ENCODE results near the gene EXOC4. TPM values are rescaled to one million over a fixed set of nuclear protein-coding genes. Genes with fewer than 3 reads are reported as not detected.

EXOC4 gene
- total RNA-seq, 2 experiments from 2014 or later, result 51.9 to 90.1 TPM

GRCh38 chr7:133584956-133585668 lies 332.2 kb downstream of the EXOC4 start:
- DNase-seq, result no peak
- Mint-ChIP-seq H3K27ac (no peak overlapping the region), H3K9me3 (ENCODE audit: low read depth) (peaks cover 2% of the 10 kb centered on the region), H3K4me1 (peaks cover 6% of the 10 kb centered on the region), H3K27me3 (no peaks in the 10 kb centered on the region), H3K36me3 (ENCODE audit: low read depth) (peaks cover 25% of the 10 kb centered on the region), H3K4me3 (no peak overlapping the region)
- CTCF ChIA-PET, result no interaction called here
- no peak for ATAC-seq
- intact Hi-C loops (cut with DNase I, micrococcal nuclease), result no loop called here
- POLR2A ChIA-PET, result no interaction called here

GRCh38 chr7:133586253-133586652 lies 333.4 kb downstream of the EXOC4 start:
- H3K9me3 Mint-ChIP-seq (ENCODE audit: low read depth), result peaks cover 2% of the 10 kb centered on the region
- no peak for DNase-seq
- peaks cover 16% of the 10 kb centered on the region for H3K36me3 Mint-ChIP-seq (ENCODE audit: low read depth)
- peaks cover 6% of the 10 kb centered on the region for H3K4me1 Mint-ChIP-seq
- POLR2A ChIA-PET, result no interaction called here
- CTCF ChIA-PET, result no interaction called here
- H3K27ac Mint-ChIP-seq, result no peak overlapping the region
- no peaks in the 10 kb centered on the region for H3K27me3 Mint-ChIP-seq
- ATAC-seq, result no peak
- intact Hi-C loops (cut with DNase I, micrococcal nuclease), result no loop called here
- H3K4me3 Mint-ChIP-seq, result no peak overlapping the region

GRCh38 chr7:133587903-133588302 lies 335.0 kb downstream of the EXOC4 start:
- ChIA-PET CTCF (interaction anchor here (0.8 kb wide), 1 partner anchor 10 kb away, joined by 3 read pairs; no protein-coding TSS in a partner anchor), POLR2A (no interaction called here)
- Mint-ChIP-seq H3K4me3 (no peak overlapping the region), H3K27ac (no peak overlapping the region), H3K36me3 (ENCODE audit: low read depth) (peaks cover 16% of the 10 kb centered on the region), H3K9me3 (ENCODE audit: low read depth) (peaks cover 2% of the 10 kb centered on the region), H3K4me1 (peaks cover 6% of the 10 kb centered on the region), H3K27me3 (no peaks in the 10 kb centered on the region)
- ATAC-seq (no peak), DNase-seq (no peak)
- intact Hi-C loops (cut with DNase I, micrococcal nuclease), result no loop called here

GRCh38 chr7:133590795-133591194 lies 337.9 kb downstream of the EXOC4 start:
- H3K4me3 Mint-ChIP-seq, result no peak overlapping the region
- CTCF ChIA-PET, result no interaction called here
- peaks cover 11% of the 10 kb centered on the region for H3K36me3 Mint-ChIP-seq (ENCODE audit: low read depth)
- ATAC-seq, result no peak
- H3K9me3 Mint-ChIP-seq (ENCODE audit: low read depth), result peaks cover 2% of the 10 kb centered on the region
- intact Hi-C loops (cut with DNase I, micrococcal nuclease), result no loop called here
- DNase-seq, result no peak
- no peaks in the 10 kb centered on the region for H3K27me3 Mint-ChIP-seq
- no peaks in the 10 kb centered on the region for H3K4me1 Mint-ChIP-seq
- POLR2A ChIA-PET, result interaction anchor here (0.6 kb wide), 1 partner anchor 17 kb away, joined by 4 read pairs; no protein-coding TSS in a partner anchor
- no peak overlapping the region for H3K27ac Mint-ChIP-seq

- H3K4me3 Mint-ChIP-seq, result no peak overlapping the region
- H3K27ac Mint-ChIP-seq, result no peak overlapping the region
- no peak for DNase-seq
- ChIA-PET POLR2A (no interaction called here), CTCF (no interaction called here)
- no peak for ATAC-seq
- intact Hi-C loops (cut with DNase I, micrococcal nuclease), result no loop called here
- H3K27me3 Mint-ChIP-seq, result no peaks in the 10 kb centered on the region
- H3K36me3 Mint-ChIP-seq (ENCODE audit: low read depth), result peaks cover 7% of the 10 kb centered on the region
- H3K9me3 Mint-ChIP-seq (ENCODE audit: low read depth), result no peaks in the 10 kb centered on the region
- H3K4me1 Mint-ChIP-seq, result no peaks in the 10 kb centered on the region
Observed at GRCh38 chr7:133591704-133592340, 338.9 kb downstream of the EXOC4 start.

GRCh38 chr7:133593561-133593960 lies 340.7 kb downstream of the EXOC4 start:
- no peak overlapping the region for H3K4me3 Mint-ChIP-seq
- no peak for ATAC-seq
- no peak for DNase-seq
- H3K36me3 Mint-ChIP-seq (ENCODE audit: low read depth), result peaks cover 3% of the 10 kb centered on the region
- H3K4me1 Mint-ChIP-seq, result no peaks in the 10 kb centered on the region
- intact Hi-C loops (cut with DNase I, micrococcal nuclease), result no loop called here
- no peaks in the 10 kb centered on the region for H3K27me3 Mint-ChIP-seq
- H3K9me3 Mint-ChIP-seq (ENCODE audit: low read depth), result no peaks in the 10 kb centered on the region
- ChIA-PET POLR2A (no interaction called here), CTCF (no interaction called here)
- H3K27ac Mint-ChIP-seq, result no peak overlapping the region

- intact Hi-C loops (cut with DNase I, micrococcal nuclease), result no loop called here
- H3K36me3 Mint-ChIP-seq (ENCODE audit: low read depth), result no peaks in the 10 kb centered on the region
- no peaks in the 10 kb centered on the region for H3K4me1 Mint-ChIP-seq
- H3K27ac Mint-ChIP-seq, result no peak overlapping the region
- H3K4me3 Mint-ChIP-seq, result no peak overlapping the region
- H3K27me3 Mint-ChIP-seq, result no peaks in the 10 kb centered on the region
- DNase-seq (no peak), ATAC-seq (no peak)
- POLR2A ChIA-PET, result interaction anchor here (0.6 to 0.9 kb wide), 2 partner anchors 8 to 23 kb away, joined by 3 to 13 read pairs; no protein-coding TSS in a partner anchor
- no peaks in the 10 kb centered on the region for H3K9me3 Mint-ChIP-seq (ENCODE audit: low read depth)
- CTCF ChIA-PET, result no interaction called here
Observed at GRCh38 chr7:133601617-133602016, 348.7 kb downstream of the EXOC4 start.

GRCh38 chr7:133602291-133602690 lies 349.4 kb downstream of the EXOC4 start:
- Mint-ChIP-seq H3K27ac (no peak overlapping the region), H3K36me3 (ENCODE audit: low read depth) (no peaks in the 10 kb centered on the region), H3K9me3 (ENCODE audit: low read depth) (no peaks in the 10 kb centered on the region), H3K4me3 (no peak overlapping the region), H3K4me1 (no peaks in the 10 kb centered on the region), H3K27me3 (no peaks in the 10 kb centered on the region)
- no peak for ATAC-seq
- intact Hi-C loops (cut with DNase I, micrococcal nuclease), result no loop called here
- DNase-seq, result no peak
- ChIA-PET POLR2A (no interaction called here), CTCF (no interaction called here)

- Mint-ChIP-seq H3K4me3 (no peak overlapping the region), H3K4me1 (no peaks in the 10 kb centered on the region), H3K36me3 (ENCODE audit: low read depth) (no peaks in the 10 kb centered on the region), H3K27ac (no peak overlapping the region), H3K9me3 (ENCODE audit: low read depth) (no peaks in the 10 kb centered on the region), H3K27me3 (no peaks in the 10 kb centered on the region)
- ChIA-PET POLR2A (no interaction called here), CTCF (no interaction called here)
- intact Hi-C loops (cut with DNase I, micrococcal nuclease), result no loop called here
- DNase-seq (no peak), ATAC-seq (no peak)
Observed at GRCh38 chr7:133606991-133607390, 354.1 kb downstream of the EXOC4 start.

- no peaks in the 10 kb centered on the region for H3K27me3 Mint-ChIP-seq
- H3K9me3 Mint-ChIP-seq (ENCODE audit: low read depth), result no peaks in the 10 kb centered on the region
- intact Hi-C loops (cut with DNase I, micrococcal nuclease), result no loop called here
- CTCF ChIA-PET, result no interaction called here
- POLR2A ChIA-PET, result interaction anchor here (0.6 kb wide), 1 partner anchor 8 kb away, joined by 3 read pairs; no protein-coding TSS in a partner anchor
- no peaks in the 10 kb centered on the region for H3K4me1 Mint-ChIP-seq
- peaks cover 3% of the 10 kb centered on the region for H3K36me3 Mint-ChIP-seq (ENCODE audit: low read depth)
- H3K27ac Mint-ChIP-seq, result no peak overlapping the region
- DNase-seq (no peak), ATAC-seq (no peak)
- no peak overlapping the region for H3K4me3 Mint-ChIP-seq
Observed at GRCh38 chr7:133609806-133610205, 356.9 kb downstream of the EXOC4 start.

- CTCF ChIA-PET, result no interaction called here
- no peak for DNase-seq
- Mint-ChIP-seq H3K27ac (no peak overlapping the region), H3K4me1 (no peaks in the 10 kb centered on the region), H3K9me3 (ENCODE audit: low read depth) (no peaks in the 10 kb centered on the region), H3K4me3 (no peak overlapping the region), H3K36me3 (ENCODE audit: low read depth) (peaks cover 3% of the 10 kb centered on the region), H3K27me3 (no peaks in the 10 kb centered on the region)
- POLR2A ChIA-PET, result no interaction called here
- intact Hi-C loops (cut with DNase I, micrococcal nuclease), result no loop called here
- no peak for ATAC-seq
Observed at GRCh38 chr7:133611955-133612354, 359.1 kb downstream of the EXOC4 start.

- ATAC-seq, result no peak
- no peaks in the 10 kb centered on the region for H3K9me3 Mint-ChIP-seq (ENCODE audit: low read depth)
- POLR2A ChIA-PET, result interaction anchor here (0.7 kb wide), 1 partner anchor 13 kb away, joined by 6 read pairs; no protein-coding TSS in a partner anchor
Observed at GRCh38 chr7:133613250-133613790, 360.4 kb downstream of the EXOC4 start.

More at GRCh38 chr7:133613250-133613790, 360.4 kb downstream of the EXOC4 start:
- H3K27me3 Mint-ChIP-seq, result no peaks in the 10 kb centered on the region
- intact Hi-C loops (cut with DNase I, micrococcal nuclease), result no loop called here
- H3K36me3 Mint-ChIP-seq (ENCODE audit: low read depth), result peaks cover 3% of the 10 kb centered on the region
- H3K4me3 Mint-ChIP-seq, result no peak overlapping the region
- DNase-seq, result no peak
- CTCF ChIA-PET, result no interaction called here
- H3K4me1 Mint-ChIP-seq, result no peaks in the 10 kb centered on the region
- H3K27ac Mint-ChIP-seq, result no peak overlapping the region

All from activated CD4-positive, alpha-beta T cell treated with anti-CD3 and anti-CD28 coated beads for 36 hours (primary cell).